Uterus (tissue), 2 donors: ENCODE data around the gene CXCL1.

Experiments used
- CTCF ChIP-seq, 4 experiments: fragments of 200-600 bp in 2 of 4; fragments of 450-650 bp in 2 of 4; sonication (generic) in 2 of 4; IDR thresholded peaks; one replicate each; pipeline ENCODE4 v1.5.1; 2016 to 2019; ENCODE audit warnings: antibody characterized with exemption in 4 of 4, mild to moderate bottlenecking in 2 of 4, moderate library complexity in 1 of 4
- POLR2A ChIP-seq, 2 donors: fragments of 450-650 bp; IDR thresholded peaks; one replicate each; pipeline ENCODE4 v1.6.1; 2016; ENCODE audit warnings: antibody characterized with exemption in 2 of 2, mild to moderate bottlenecking in 1 of 2, moderate library complexity in 1 of 2

GRCh38 chr4:73883306-73883705 lies 14.1 kb downstream of the CXCL1 start:
- TF ChIP-seq POLR2A (IDR thresholded peaks at IDR 0.05) (no peak), CTCF (IDR thresholded peaks at IDR 0.05) (no peak)
